Astrocyte (in vitro differentiated cells and primary cell): ENCODE measurements around the gene SCCPDH.

ENCODE experiments used
- CTCF ChIP-seq: IDR thresholded peaks from 2 replicates; pipeline ENCODE4 v1.5.1; 2011; ENCODE audit warnings: low read depth, mild to moderate bottlenecking, inconsistent platforms, low read length, moderate library complexity; ENCODE audit not compliant: insufficient read depth
- EZH2 ChIP-seq: IDR thresholded peaks from 2 replicates; pipeline ENCODE4 v1.6.1; 2012; ENCODE audit warnings: mild to moderate bottlenecking, low read length, inconsistent platforms; ENCODE audit not compliant: insufficient read depth

- TF ChIP-seq CTCF (no peak), EZH2 (no peak)
These were observed 32.4 kb upstream of the SCCPDH start for GRCh38 chr1:246691622-246692495.
